WTC11 (cell line): Measurements from ENCODE around the gene NBEA. TPM values are rescaled to one million over a fixed set of nuclear protein-coding genes. Genes with fewer than 3 reads are reported as not detected.
A peak's percentile ranks its signal among the peaks of the same experiment; 100 is the strongest.

Source experiments
- ATAC-seq: fragments of 200-7000 bp; cut with Tn5 transposase; 2 replicates; pipeline ENCODE4 v1.10.0; 2021; ENCODE audit warnings: mild to moderate bottlenecking, moderate library complexity
- CTCF ChIA-PET: fragments of 300-600 bp; sonication (Branson Sonifier 250); formaldehyde crosslinking; loops from one replicate; lab custom pipeline; 2021; ENCODE audit warnings: antibody characterized with exemption; lab: Charles Lee
- POLR2A ChIA-PET: fragments of 350-600 bp; sonication (Branson Sonifier 250); formaldehyde crosslinking; loops from one replicate; lab custom pipeline; 2021; ENCODE audit warnings: antibody characterized with exemption; lab: Charles Lee
- DNase-seq: peaks from one replicate; pipeline ENCODE4 v3.0.0; 2021; ENCODE audit warnings: low spot score
- H3K27ac Mint-ChIP-seq: 2 replicates; pipeline ENCODE4 v1.8.0; 2021; ENCODE audit warnings: mixed read lengths
- H3K27me3 Mint-ChIP-seq: 2 replicates; pipeline ENCODE4 v1.8.0; 2021; ENCODE audit warnings: low read depth, mild to moderate bottlenecking, moderate library complexity, mixed read lengths
- H3K36me3 Mint-ChIP-seq: 2 replicates; pipeline ENCODE4 v1.8.0; 2021; ENCODE audit warnings: mixed read lengths
- H3K4me1 Mint-ChIP-seq: 2 replicates; pipeline ENCODE4 v1.8.0; 2022; ENCODE audit warnings: mixed read lengths
- H3K4me3 Mint-ChIP-seq: 2 replicates; pipeline ENCODE4 v1.8.0; 2021; ENCODE audit warnings: mild to moderate bottlenecking, moderate library complexity, mixed read lengths
- H3K9me3 Mint-ChIP-seq: 2 replicates; pipeline ENCODE4 v1.8.0; 2021; ENCODE audit warnings: mixed read lengths
- AFF4 ChIP-seq: sonication (generic); formaldehyde crosslinking; IDR thresholded peaks from 2 replicates; pipeline ENCODE4 v1.8.1; 2023; ENCODE audit warnings: mild to moderate bottlenecking, missing genetic modification reagents, borderline replicate concordance
- ATF1 ChIP-seq: sonication (generic); formaldehyde crosslinking; IDR thresholded peaks from 2 replicates; pipeline ENCODE4 v1.8.1; 2023; ENCODE audit warnings: mild to moderate bottlenecking, moderate library complexity, missing genetic modification reagents
- ATF3 ChIP-seq: sonication (generic); formaldehyde crosslinking; conservative IDR thresholded peaks from 2 replicates; pipeline ENCODE4 v1.8.1; 2022; ENCODE audit warnings: mild to moderate bottlenecking, missing genetic modification reagents
- CBFB ChIP-seq: sonication (generic); formaldehyde crosslinking; IDR thresholded peaks from 2 replicates; pipeline ENCODE4 v1.8.1; 2022; ENCODE audit warnings: mild to moderate bottlenecking, low read depth, missing genetic modification reagents
- CREM ChIP-seq: sonication (generic); formaldehyde crosslinking; IDR thresholded peaks from 2 replicates; pipeline ENCODE4 v1.8.1; 2022; ENCODE audit warnings: mild to moderate bottlenecking, missing genetic modification reagents, moderate library complexity
- CTCF ChIP-seq: fragments of 200-600 bp; IDR thresholded peaks from 2 replicates; pipeline ENCODE4 v1.8.0; 2022; ENCODE audit warnings: antibody characterized with exemption
- ELF4 ChIP-seq: sonication (generic); formaldehyde crosslinking; IDR thresholded peaks from 2 replicates; pipeline ENCODE4 v1.8.1; 2022; ENCODE audit warnings: low read depth, mild to moderate bottlenecking, moderate library complexity, missing genetic modification reagents
- ETV6 ChIP-seq: sonication (generic); formaldehyde crosslinking; IDR thresholded peaks from 2 replicates; pipeline ENCODE4 v1.8.1; 2022; ENCODE audit warnings: mild to moderate bottlenecking, missing genetic modification reagents
- GABPB1 ChIP-seq: sonication (generic); formaldehyde crosslinking; IDR thresholded peaks from 2 replicates; pipeline ENCODE4 v1.8.1; 2023; ENCODE audit warnings: mild to moderate bottlenecking, missing genetic modification reagents
- GTF2I ChIP-seq: fragments of 250-450 bp; sonication (Bioruptor Pico); conservative IDR thresholded peaks from 2 replicates; pipeline ENCODE4 v1.4.0; 2021; ENCODE audit warnings: mild to moderate bottlenecking
- JAZF1 ChIP-seq: fragments of 250-450 bp; sonication (Bioruptor Pico); IDR thresholded peaks from 2 replicates; pipeline ENCODE4 v1.9.0; 2021; ENCODE audit warnings: moderate library complexity, mild to moderate bottlenecking, inconsistent platforms
- MXD4 ChIP-seq: fragments of 250-450 bp; sonication (Bioruptor Pico); IDR thresholded peaks from 2 replicates; pipeline ENCODE4 v1.8.0; 2021; ENCODE audit warnings: mild to moderate bottlenecking, moderate library complexity, borderline replicate concordance
- MYBL2 ChIP-seq: sonication (generic); formaldehyde crosslinking; IDR thresholded peaks from 2 replicates; pipeline ENCODE4 v1.8.1; 2023; ENCODE audit warnings: mild to moderate bottlenecking, moderate library complexity, missing genetic modification reagents
- NFE2L1 ChIP-seq: sonication (generic); formaldehyde crosslinking; IDR thresholded peaks from 2 replicates; pipeline ENCODE4 v1.8.1; 2023; ENCODE audit warnings: missing genetic modification reagents
- NR2C2 ChIP-seq: sonication (generic); formaldehyde crosslinking; IDR thresholded peaks from 2 replicates; pipeline ENCODE4 v1.8.0; 2022; ENCODE audit warnings: mild to moderate bottlenecking, missing genetic modification reagents
- NR3C1 ChIP-seq: sonication (generic); formaldehyde crosslinking; conservative IDR thresholded peaks from 2 replicates; pipeline ENCODE4 v1.8.1; 2023; ENCODE audit warnings: low read depth, mild to moderate bottlenecking, missing genetic modification reagents
- PRRX2 ChIP-seq: fragments of 250-450 bp; sonication (Bioruptor Pico); IDR thresholded peaks from 2 replicates; pipeline ENCODE4 v1.8.0; 2021; ENCODE audit warnings: mild to moderate bottlenecking
- RORB ChIP-seq: fragments of 250-450 bp; sonication (Bioruptor Pico); IDR thresholded peaks from 2 replicates; pipeline ENCODE4 v1.9.0; 2021; ENCODE audit warnings: mild to moderate bottlenecking
- SMAD3 ChIP-seq: sonication (generic); formaldehyde crosslinking; IDR thresholded peaks from 2 replicates; pipeline ENCODE4 v1.8.0; 2022; ENCODE audit warnings: missing genetic modification reagents, mild to moderate bottlenecking, borderline replicate concordance
- SOX15 ChIP-seq: fragments of 250-450 bp; sonication (Bioruptor Pico); IDR thresholded peaks from 2 replicates; pipeline ENCODE4 v1.9.0; 2021; ENCODE audit warnings: mild to moderate bottlenecking
- STAT6 ChIP-seq: sonication (generic); formaldehyde crosslinking; conservative IDR thresholded peaks from 2 replicates; pipeline ENCODE4 v1.8.1; 2023; ENCODE audit warnings: mild to moderate bottlenecking, low read depth, missing genetic modification reagents, moderate library complexity
- TEAD4 ChIP-seq: sonication (generic); formaldehyde crosslinking; IDR thresholded peaks from 2 replicates; pipeline ENCODE4 v1.8.0; 2022; ENCODE audit warnings: mild to moderate bottlenecking, missing genetic modification reagents
- USF1 ChIP-seq: sonication (generic); formaldehyde crosslinking; IDR thresholded peaks from 2 replicates; pipeline ENCODE4 v1.8.0; 2022; ENCODE audit warnings: mild to moderate bottlenecking, missing genetic modification reagents
- ZBTB21 ChIP-seq: sonication (generic); formaldehyde crosslinking; IDR thresholded peaks from 2 replicates; pipeline ENCODE4 v1.8.1; 2023; ENCODE audit warnings: mild to moderate bottlenecking, missing genetic modification reagents, borderline replicate concordance
- ZMAT4 ChIP-seq: fragments of 250-450 bp; sonication (Bioruptor Pico); IDR thresholded peaks from 2 replicates; pipeline ENCODE4 v1.9.0; 2021; ENCODE audit warnings: mild to moderate bottlenecking
- ZNF219 ChIP-seq: sonication (generic); formaldehyde crosslinking; IDR thresholded peaks from 2 replicates; pipeline ENCODE4 v1.8.0; 2023; ENCODE audit warnings: missing genetic modification reagents, mild to moderate bottlenecking, borderline replicate concordance
- ZNF232 ChIP-seq: sonication (generic); formaldehyde crosslinking; IDR thresholded peaks from 2 replicates; pipeline ENCODE4 v1.8.0; 2022; ENCODE audit warnings: mild to moderate bottlenecking, missing genetic modification reagents
- ZNF396 ChIP-seq: fragments of 250-450 bp; sonication (Bioruptor Pico); IDR thresholded peaks from 2 replicates; pipeline ENCODE4 v1.8.0; 2021; ENCODE audit warnings: mild to moderate bottlenecking, moderate library complexity, borderline replicate concordance
- total RNA-seq: library from RNA; stranded (reverse); gene quantifications from 3 replicates; pipeline ENCODE4 v1.2.3, GENCODE V29; 2021

Gene NBEA
- total RNA-seq, 1 experiment from 2014 or later: 20.9 TPM

- H3K4me1 Mint-ChIP-seq: no peaks in the 10 kb centered on the region; the same call in 1 of the 2 replicates
- no peak for TF ChIP-seq TEAD4
- TF ChIP-seq ATF3 (CRISPR knock-in tag): no peak
- TF ChIP-seq NFE2L1: no peak
- no peak for TF ChIP-seq ZBTB21
- TF ChIP-seq STAT6 (CRISPR knock-in tag): no peak
- no peak for TF ChIP-seq RORB (CRISPR knock-in tag)
- TF ChIP-seq ATF1 (CRISPR knock-in tag): no peak
- TF ChIP-seq ETV6 (CRISPR knock-in tag): no peak
- TF ChIP-seq ZMAT4 (CRISPR knock-in tag): no peak
- TF ChIP-seq SOX15 (CRISPR knock-in tag): no peak
- TF ChIP-seq ZNF219: no peak
- TF ChIP-seq CREM: no peak
- no peak for TF ChIP-seq MYBL2
- TF ChIP-seq GTF2I (CRISPR knock-in tag): no peak
- no peak for TF ChIP-seq USF1 (CRISPR knock-in tag)
- no peak for TF ChIP-seq NR3C1
- peaks cover 66% of the 10 kb centered on the region for H3K9me3 Mint-ChIP-seq
- ChIA-PET CTCF (interaction anchor here (0.6 kb wide), 1 partner anchor 13 kb away, joined by 3 read pairs; no protein-coding TSS in a partner anchor), POLR2A (no interaction called here)
- no peak for ATAC-seq
- no peak for DNase-seq
- H3K36me3 Mint-ChIP-seq: peaks cover 71% of the 10 kb centered on the region
- no peak overlapping the region for H3K27ac Mint-ChIP-seq
- H3K4me3 Mint-ChIP-seq: no peak overlapping the region
- no peaks in the 10 kb centered on the region for H3K27me3 Mint-ChIP-seq
Observed at GRCh38 chr13:34988330-34988791, 46.3 kb downstream of the NBEA start.

GRCh38 chr13:34990399-34991214, 48.5 kb downstream of the NBEA start:
- Mint-ChIP-seq H3K27ac (no peak overlapping the region), H3K9me3 (peaks cover 61% of the 10 kb centered on the region), H3K27me3 (no peaks in the 10 kb centered on the region), H3K36me3 (peaks cover 68% of the 10 kb centered on the region), H3K4me1 (no peaks in the 10 kb centered on the region), H3K4me3 (no peak overlapping the region)
- peak; percentile 89 for ATAC-seq
- no peak for DNase-seq
- TF ChIP-seq JAZF1: no peak
- no peak for TF ChIP-seq CTCF
- no peak for TF ChIP-seq PRRX2 (CRISPR knock-in tag)
- TF ChIP-seq MXD4: no peak
- no peak for TF ChIP-seq ZNF396 (CRISPR knock-in tag)
- TF ChIP-seq TEAD4: no peak
- no peak for TF ChIP-seq MYBL2
- no peak for TF ChIP-seq CBFB (CRISPR knock-in tag)
- TF ChIP-seq NR2C2 (CRISPR knock-in tag): no peak
- no peak for TF ChIP-seq ELF4 (CRISPR knock-in tag)
- TF ChIP-seq GABPB1 (CRISPR knock-in tag): no peak
- no peak for TF ChIP-seq AFF4 (CRISPR knock-in tag)
- TF ChIP-seq SMAD3: no peak
- TF ChIP-seq ZNF232 (CRISPR knock-in tag): no peak
- POLR2A ChIA-PET: no interaction called here
- CTCF ChIA-PET: no interaction called here
